HG03439 (cell line): Measurements from ENCODE around the gene LEUTX.
A peak's percentile ranks its signal among the peaks of the same experiment; 100 is the strongest.
"Not testable (repeated sequence)": the region's sequence is repeated elsewhere in the genome, so short reads cannot be mapped to it uniquely, and the experiment has no call there.

Experiments
- ATAC-seq: cut with Tn5 transposase; IDR thresholded peaks from one replicate; pipeline ENCODE4 v1.9.1; 2021; ENCODE audit warnings: mild to moderate bottlenecking, moderate library complexity; ENCODE audit not compliant: unreplicated experiment

Gene LEUTX

GRCh38 chr19:39778763-39779162 lies at the start of gene LEUTX:
TSS of gene LEUTX (plus strand) at chr19:39778854. CDS start at chr19:39778921, 67 bp downstream.
- ATAC-seq, result no peak

- no peak for ATAC-seq
These were observed 49.1 kb upstream of the LEUTX start for GRCh38 chr19:39729594-39729993.

DNA sequence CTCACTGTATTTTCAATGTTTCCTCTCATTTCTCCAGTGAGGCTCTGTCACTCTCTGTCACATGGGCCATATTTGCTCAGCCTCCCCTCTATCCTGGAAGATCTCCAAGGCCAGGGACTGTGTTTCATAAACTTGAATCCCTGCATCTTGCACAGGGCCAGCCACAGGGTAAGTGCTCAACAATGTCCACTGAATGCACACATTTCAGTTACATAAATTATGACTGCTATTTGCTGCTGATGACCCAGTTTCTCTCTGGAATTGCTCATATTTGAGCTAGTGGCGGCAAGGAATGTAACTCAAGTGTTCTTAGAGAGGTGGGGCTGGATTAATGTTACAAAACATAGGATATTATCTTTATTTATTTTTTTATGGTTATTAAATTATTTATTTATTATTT lies 47.0 kb upstream of the LEUTX start:
- no peak for ATAC-seq

DNA sequence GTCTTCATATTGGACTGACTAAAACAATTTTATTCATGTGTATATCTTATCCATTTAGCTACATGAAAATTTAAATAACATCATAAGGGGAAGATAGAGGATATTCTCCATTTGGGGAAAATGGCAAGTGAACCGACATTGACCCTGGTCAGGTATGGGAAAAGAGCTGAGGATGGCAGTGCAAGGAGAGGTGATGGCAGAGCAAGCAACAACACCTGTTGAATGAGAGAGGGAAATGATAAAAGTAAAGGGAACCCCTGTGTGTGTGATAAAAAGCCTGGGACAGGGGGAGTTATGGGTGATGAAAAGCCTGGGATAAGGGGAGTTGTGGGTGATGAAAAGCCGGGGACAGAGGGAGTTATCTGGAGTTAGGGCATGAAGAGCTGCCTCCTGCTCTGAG lies 44.8 kb upstream of the LEUTX start:
- ATAC-seq, result no peak

DNA sequence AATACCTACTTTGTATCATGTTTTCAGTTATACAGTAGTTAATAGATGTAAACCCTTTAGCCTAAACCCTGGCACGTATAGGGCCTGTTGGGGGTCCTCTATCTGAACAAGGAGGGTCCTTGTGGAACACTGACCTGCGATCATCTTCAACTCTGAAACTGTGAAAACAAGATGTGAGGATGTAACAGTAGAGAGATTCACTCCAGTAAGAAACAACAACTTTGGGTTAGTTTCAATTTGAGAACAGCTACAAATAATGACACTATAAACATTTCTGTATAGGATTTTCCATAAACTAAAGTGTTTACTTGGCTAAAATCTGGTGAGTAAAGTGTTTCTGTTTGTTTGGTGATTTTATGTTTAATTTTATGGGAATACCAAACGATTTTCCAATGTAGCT lies 43.0 kb upstream of the LEUTX start:
- ATAC-seq, result no peak

DNA sequence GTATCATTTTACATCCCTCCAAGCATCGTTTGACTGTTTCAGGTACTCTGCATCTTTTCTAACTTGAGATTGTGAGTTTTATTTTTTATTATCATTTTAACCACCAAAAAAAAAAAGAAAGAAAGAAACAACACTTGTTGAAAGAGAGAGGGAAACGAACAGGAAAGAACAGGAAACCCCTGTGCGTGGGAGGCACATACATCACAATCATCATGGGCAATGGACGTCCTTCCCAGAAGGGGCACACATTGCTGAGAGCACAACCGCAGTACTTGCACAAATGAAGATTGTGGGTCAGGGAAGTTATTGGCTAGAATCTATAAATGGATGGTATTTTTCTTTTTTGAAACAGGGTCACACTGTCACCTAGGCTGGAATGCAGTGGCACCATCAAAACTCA lies 42.6 kb upstream of the LEUTX start:
- no peak for ATAC-seq

GRCh38 chr19:39737351-39737750 lies 41.3 kb upstream of the LEUTX start:
- ATAC-seq, result no peak

GRCh38 chr19:39737891-39738290 lies 40.8 kb upstream of the LEUTX start, which contains the start of gene CLC:
TSS of gene CLC (minus strand) at chr19:39738029. CDS start at chr19:39737952, 77 bp downstream.
- ATAC-seq, result no peak

- no peak for ATAC-seq
These were observed 39.8 kb upstream of the LEUTX start for GRCh38 chr19:39738814-39739213.

GRCh38 chr19:39740395-39740794 lies 38.3 kb upstream of the LEUTX start:
- no peak for ATAC-seq

- no peak for ATAC-seq
These were observed 33.0 kb upstream of the LEUTX start for GRCh38 chr19:39745643-39746042.

- ATAC-seq, result no peak
These were observed 31.7 kb upstream of the LEUTX start for GRCh38 chr19:39746836-39747529.

GRCh38 chr19:39749981-39750380 lies 28.7 kb upstream of the LEUTX start:
- no peak for ATAC-seq

- ATAC-seq, result no peak
These were observed 26.3 kb upstream of the LEUTX start for GRCh38 chr19:39752390-39752789.

DNA sequence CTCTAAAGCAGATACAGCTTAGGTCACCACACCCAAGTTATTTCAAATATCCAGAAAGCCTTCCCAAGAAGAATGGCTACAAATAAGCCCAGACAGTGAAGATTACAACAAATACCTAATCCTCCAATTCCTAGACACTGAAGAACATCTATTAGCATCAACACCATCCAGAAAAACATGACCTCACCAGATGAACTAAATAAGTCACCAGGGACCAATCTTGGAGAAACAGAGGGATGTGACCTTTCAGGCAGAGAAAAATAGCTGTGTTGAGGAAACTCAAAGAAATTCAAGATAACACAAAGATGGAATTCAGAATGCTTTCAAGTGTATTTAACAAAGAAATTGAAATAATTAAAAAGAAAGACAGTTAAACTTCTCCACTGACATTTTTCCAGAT lies 25.9 kb upstream of the LEUTX start:
- ATAC-seq, result no peak

DNA sequence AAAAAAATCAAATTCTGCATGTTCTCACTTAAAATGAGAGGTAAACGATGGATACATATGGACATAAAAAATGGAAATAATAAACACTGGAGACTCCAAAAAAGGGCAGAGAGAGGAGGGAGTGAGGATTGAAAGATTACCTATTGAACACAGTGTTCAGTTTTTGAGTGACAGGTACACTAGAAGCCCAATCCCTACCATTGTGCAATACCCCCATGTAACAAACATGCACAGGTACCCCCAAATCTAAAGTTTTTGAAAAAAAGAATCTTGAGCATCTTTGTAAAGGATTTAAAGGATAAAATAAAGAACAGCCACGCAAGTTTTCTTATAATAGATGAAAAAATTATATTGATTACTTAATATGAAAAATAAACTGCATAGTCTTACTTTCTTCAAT lies 24.1 kb upstream of the LEUTX start:
- ATAC-seq, result no peak

DNA sequence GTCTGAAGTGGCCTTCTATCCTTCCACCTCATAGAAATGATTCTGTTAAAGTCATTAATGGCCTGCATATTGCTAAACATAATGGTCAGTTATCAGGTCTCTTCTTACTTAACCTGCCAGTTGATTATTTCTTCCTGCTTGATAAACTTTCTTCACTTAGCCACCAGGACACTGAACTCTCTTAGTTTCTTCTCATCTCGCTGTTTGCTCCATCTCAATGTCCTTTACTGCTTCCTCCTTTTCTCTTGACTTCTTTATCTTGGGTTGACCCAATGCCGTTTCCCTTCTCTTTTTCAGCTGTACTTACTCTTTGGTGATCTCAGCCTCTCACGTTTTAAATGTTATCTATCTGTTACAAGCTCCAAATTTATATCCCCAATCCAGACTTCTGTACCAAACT lies 23.7 kb upstream of the LEUTX start:
- no peak for ATAC-seq

- peak; percentile 54 for ATAC-seq
These were observed 19.0 kb upstream of the LEUTX start for GRCh38 chr19:39759457-39760184.

GRCh38 chr19:39761851-39762250 lies 16.8 kb upstream of the LEUTX start:
- not testable (repeated sequence) for ATAC-seq

GRCh38 chr19:39765091-39766076 lies 13.3 kb upstream of the LEUTX start:
- no peak for ATAC-seq

GRCh38 chr19:39768334-39768733 lies 10.3 kb upstream of the LEUTX start:
- ATAC-seq, result no peak
